HG02938 (cell line): ENCODE results near the gene DNAJC12.
"Not testable (repeated sequence)": the region's sequence is repeated elsewhere in the genome, so short reads cannot be mapped to it uniquely, and the experiment has no call there.

Experiments used
- ATAC-seq: cut with Tn5 transposase; IDR thresholded peaks from one replicate; pipeline ENCODE4 v1.9.1; 2021; ENCODE audit warnings: mild to moderate bottlenecking, moderate library complexity; ENCODE audit not compliant: unreplicated experiment

The DNAJC12 gene

DNA sequence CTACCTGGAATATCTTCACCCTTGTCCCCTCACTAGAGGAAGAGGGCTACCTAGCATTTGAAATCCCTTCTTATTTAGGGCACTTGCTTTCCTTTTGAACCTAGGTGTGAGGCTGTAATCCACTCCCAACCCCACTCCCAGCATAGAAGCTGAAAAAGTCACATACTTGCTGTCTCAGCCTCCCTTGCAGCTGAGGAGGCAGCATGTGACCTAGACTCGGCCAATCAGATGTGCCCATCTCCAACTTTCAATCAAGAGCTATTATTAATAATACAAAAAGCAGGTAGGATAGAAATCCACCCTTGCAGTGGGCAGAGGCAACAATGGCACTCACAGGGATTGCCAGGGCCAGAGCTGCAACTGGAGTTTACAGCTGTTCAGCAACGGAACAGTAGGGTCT lies 70.7 kb downstream of the DNAJC12 start:
- no peak for ATAC-seq

DNA sequence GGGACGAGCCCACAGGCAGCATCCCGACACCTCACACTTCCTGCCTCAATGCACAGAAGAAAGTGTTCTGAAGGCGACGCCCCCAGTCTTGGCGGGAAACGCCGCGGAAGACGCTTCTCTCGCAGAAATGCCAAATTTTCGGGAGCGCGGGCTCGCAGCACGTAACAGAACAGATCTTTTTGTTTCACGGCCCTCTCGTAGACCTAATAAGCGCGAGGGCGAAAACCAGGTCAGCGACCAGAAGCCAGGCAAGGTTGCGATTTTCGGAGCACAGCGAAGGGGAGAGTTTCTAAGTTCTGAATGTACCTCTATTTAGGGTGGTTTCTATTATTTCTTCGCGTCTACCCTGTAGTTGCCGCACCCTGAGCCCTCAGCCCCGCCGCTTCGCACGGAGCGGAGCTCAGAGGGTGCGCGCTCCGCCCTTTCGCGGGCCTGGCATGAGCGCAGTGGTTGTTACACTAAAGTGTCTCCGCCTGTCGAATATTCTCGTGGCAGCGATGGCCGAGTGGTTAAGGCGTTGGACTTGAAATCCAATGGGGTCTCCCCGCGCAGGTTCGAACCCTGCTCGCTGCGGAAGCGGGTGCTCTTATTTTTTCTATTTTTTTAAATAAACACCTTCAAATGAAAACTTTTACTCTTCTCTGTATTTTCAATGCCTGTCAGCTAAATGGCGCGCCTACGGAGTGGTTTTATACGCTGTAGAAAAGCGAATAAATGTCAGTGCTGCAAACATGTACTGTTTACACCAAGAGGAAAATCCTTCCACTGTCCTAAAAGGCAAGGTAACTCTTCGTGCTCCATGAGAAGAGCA lies 73.8 kb downstream of the DNAJC12 start:
- peak; percentile 87 for ATAC-seq

DNA sequence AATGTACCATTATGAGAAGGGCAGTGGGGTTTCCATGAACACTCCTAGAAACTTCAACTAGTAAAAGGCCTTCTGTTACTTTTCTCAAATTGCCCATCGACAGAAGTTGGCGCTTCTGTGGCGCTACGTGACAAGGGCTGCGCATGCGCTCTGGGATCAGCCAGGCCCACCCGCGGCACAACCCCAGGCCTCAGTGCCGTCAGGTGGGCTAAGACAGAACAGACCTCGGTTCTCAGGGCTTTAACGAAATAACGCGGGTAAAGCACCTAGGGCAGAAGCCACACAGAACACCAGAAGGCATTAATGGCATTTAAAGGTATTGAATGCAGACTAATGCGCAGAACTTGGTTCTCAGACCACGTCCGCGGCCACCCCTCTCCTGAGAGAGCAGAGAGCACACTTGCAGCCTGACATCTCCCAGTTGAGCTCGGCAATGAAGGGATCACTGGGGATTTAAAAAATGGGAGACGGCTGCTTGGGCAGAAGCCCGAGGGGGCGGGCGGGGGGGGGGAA lies 74.4 kb downstream of the DNAJC12 start:
- ATAC-seq = peak; percentile 14

DNA sequence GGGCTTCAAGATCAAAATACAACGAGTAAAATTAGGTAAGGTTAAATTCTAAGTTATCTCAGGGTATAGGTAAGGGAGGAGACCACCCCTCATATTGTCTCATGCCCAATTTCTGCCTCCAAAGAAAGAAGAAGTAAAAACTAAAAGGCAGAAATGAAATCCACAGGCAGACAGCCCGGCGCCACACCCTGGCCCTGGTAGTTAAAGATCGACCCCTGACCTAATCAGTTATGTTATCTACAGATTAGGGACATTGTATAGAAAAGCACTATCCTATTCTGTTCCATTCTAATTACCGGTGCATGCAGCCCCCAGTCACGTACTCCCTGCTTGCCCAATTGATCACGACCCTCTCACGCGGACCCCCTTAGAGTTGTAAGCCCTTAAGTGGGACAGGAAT lies 75.4 kb downstream of the DNAJC12 start:
- not testable (repeated sequence) for ATAC-seq

DNA sequence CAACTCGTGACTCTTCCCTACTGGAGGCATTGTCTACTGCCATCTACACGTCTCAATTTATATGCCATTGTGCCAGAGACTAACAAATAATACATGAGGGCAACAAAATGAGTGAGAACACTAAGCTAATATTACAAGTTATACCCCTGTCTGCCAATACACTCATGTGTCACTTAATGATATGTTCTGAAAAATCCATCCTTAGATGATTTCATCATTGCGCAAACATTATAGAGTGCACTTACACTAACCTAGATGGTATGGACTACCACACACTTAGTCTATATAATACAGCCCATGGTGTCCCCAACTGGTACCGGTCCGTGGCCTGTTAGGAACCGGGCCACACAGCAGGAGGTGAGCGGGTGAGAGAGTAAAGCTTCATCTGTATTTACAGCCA lies 77.7 kb downstream of the DNAJC12 start:
- no peak for ATAC-seq
